ENCODE measurements around the gene TECPR2.

Gene TECPR2

GRCh38 chr14:102506626-102506925 is 143.8 kb downstream of the TECPR2 start:
- TF ChIP-seq CTCF (IDR thresholded peaks at IDR 0.05): no peak
- no peak overlapping the region for H3K27ac ChIP-seq
- no peak for DNase-seq (ENCODE audit: low spot score)
- H3K4me3 ChIP-seq: no peak overlapping the region

- no peak for DNase-seq (ENCODE audit: low spot score)
- Histone ChIP-seq H3K4me3 (no peak overlapping the region), H3K27ac (no peak overlapping the region)
- TF ChIP-seq CTCF (IDR thresholded peaks at IDR 0.05): no peak
These were observed 144.5 kb downstream of the TECPR2 start for GRCh38 chr14:102507081-102507856.

- Histone ChIP-seq H3K4me3 (no peak overlapping the region), H3K27ac (peak overlapping the region in 1 of 2 donors; percentile 77)
- TF ChIP-seq CTCF (IDR thresholded peaks at IDR 0.05): no peak
- DNase-seq (ENCODE audit: low spot score): peak; percentile 68
These were observed 145.1 kb downstream of the TECPR2 start for GRCh38 chr14:102507857-102508312.

- TF ChIP-seq CTCF (IDR thresholded peaks at IDR 0.05): no peak
- Histone ChIP-seq H3K27ac (peak overlapping the region; percentile 77 to 87), H3K4me3 (peak overlapping the region; percentile 90)
- peak; percentile 74 for DNase-seq (ENCODE audit: low spot score)
These were observed 145.7 kb downstream of the TECPR2 start for GRCh38 chr14:102508410-102508773.

GRCh38 chr14:102508774-102509745 is 146.3 kb downstream of the TECPR2 start:
- H3K4me3 ChIP-seq: peak overlapping the region; percentile 90
- peak overlapping the region; percentile 77 to 87 for H3K27ac ChIP-seq
- TF ChIP-seq CTCF (IDR thresholded peaks at IDR 0.05): no peak
- no peak for DNase-seq (ENCODE audit: low spot score)

GRCh38 chr14:102509746-102510615 is 147.2 kb downstream of the TECPR2 start, which contains the start of gene ANKRD9:
Gene ANKRD9 (minus strand): TSS chr14:102509776. CDS start chr14:102507889, 1,887 bp downstream.
- Histone ChIP-seq H3K27ac (peak within 1 kb of the TSS; percentile 77 to 87), H3K4me3 (peak within 1 kb of the TSS; percentile 90)
- peak; percentile 93 for DNase-seq (ENCODE audit: low spot score)
- TF ChIP-seq CTCF (IDR thresholded peaks at IDR 0.05): no peak

Data from coronary artery (tissue), 2 donors.